OCI-LY1 (cell line): ENCODE measurements around the gene BCCIP.

ENCODE experiments used
- H2AFZ ChIP-seq: fragments of 200-600 bp; sonication (generic), shearing (Covaris generic); 2 replicates; pipeline ENCODE4 v1.6.0; 2014; ENCODE audit warnings: antibody characterized with exemption, mild to moderate bottlenecking, low read length
- H3F3A ChIP-seq: fragments of 200-600 bp; sonication (generic), shearing (Covaris generic); 2 replicates; pipeline ENCODE4 v1.6.0; 2014; ENCODE audit warnings: mild to moderate bottlenecking, antibody characterized with exemption, low read length, moderate library complexity; ENCODE audit not compliant: insufficient read depth
- H3K27ac ChIP-seq: fragments of 200-600 bp; sonication (generic); 2 replicates; pipeline ENCODE4 v1.5.1; 2014; ENCODE audit warnings: low read length, mixed run types, mild to moderate bottlenecking, low read depth; ENCODE audit not compliant: poor library complexity, severe bottlenecking
- H3K27me3 ChIP-seq: fragments of 200-600 bp; sonication (generic); 2 replicates; pipeline ENCODE4 v1.6.0; 2014; ENCODE audit warnings: antibody characterized with exemption, mild to moderate bottlenecking, low read length, moderate library complexity; ENCODE audit not compliant: insufficient read depth
- H3K36me3 ChIP-seq: fragments of 200-600 bp; sonication (generic); 2 replicates; pipeline ENCODE4 v1.6.1; 2014; ENCODE audit warnings: mild to moderate bottlenecking, antibody characterized with exemption, low read length, moderate library complexity, mixed read lengths; ENCODE audit not compliant: insufficient read depth
- H3K4me1 ChIP-seq: fragments of 200-600 bp; sonication (generic); 2 replicates; pipeline ENCODE4 v1.5.1; 2014; ENCODE audit warnings: mild to moderate bottlenecking, low read length, moderate library complexity; ENCODE audit not compliant: insufficient read depth, severe bottlenecking
- H3K4me2 ChIP-seq: fragments of 200-600 bp; sonication (generic), shearing (Covaris generic); 2 replicates; pipeline ENCODE4 v1.6.1; 2014; ENCODE audit warnings: low read length
- H3K4me3 ChIP-seq: fragments of 200-600 bp; sonication (generic); 2 replicates; pipeline ENCODE4 v1.5.1; 2014; ENCODE audit warnings: low read length, low read depth, mild to moderate bottlenecking, mixed read lengths; ENCODE audit not compliant: poor library complexity, severe bottlenecking
- H3K79me2 ChIP-seq: fragments of 200-600 bp; shearing (Covaris generic); 2 replicates; pipeline ENCODE4 v1.6.1; 2016; ENCODE audit warnings: mixed run types, low read length, mixed read lengths; ENCODE audit not compliant: insufficient read depth
- H3K9ac ChIP-seq: fragments of 200-600 bp; sonication (generic), shearing (Covaris generic); 2 replicates; pipeline ENCODE4 v1.6.1; 2014; ENCODE audit warnings: mild to moderate bottlenecking, low read length, mixed read lengths
- H3K9me2 ChIP-seq: fragments of 200-600 bp; sonication (generic), shearing (Covaris generic); 2 replicates; pipeline ENCODE4 v1.6.1; 2014; ENCODE audit warnings: low read depth, mild to moderate bottlenecking, low read length, mixed read lengths
- H3K9me3 ChIP-seq: fragments of 200-600 bp; shearing (Covaris generic); 2 replicates; pipeline ENCODE4 v1.6.1; 2014; ENCODE audit warnings: low read length, mixed read lengths
- H4K20me1 ChIP-seq: fragments of 200-600 bp; sonication (generic), shearing (Covaris generic); 2 replicates; pipeline ENCODE4 v1.6.0; 2016; ENCODE audit warnings: mild to moderate bottlenecking, low read length; ENCODE audit not compliant: insufficient read depth
- CTCF ChIP-seq: fragments of 200-600 bp; sonication (generic), shearing (Covaris generic); IDR thresholded peaks from 2 replicates; pipeline ENCODE4 v1.5.1; 2017; ENCODE audit warnings: mild to moderate bottlenecking, antibody characterized with exemption, low read length, moderate library complexity, mixed read lengths
- EZH2 ChIP-seq: fragments of 200-600 bp; sonication (generic), shearing (Covaris generic); IDR thresholded peaks from 2 replicates; pipeline ENCODE4 v1.8.0; 2017; ENCODE audit warnings: borderline replicate concordance, mixed run types, mild to moderate bottlenecking, antibody characterized with exemption, low read length, moderate library complexity, mixed read lengths

BCCIP gene

GRCh38 chr10:125785791-125786190 lies 37.6 kb upstream of the BCCIP start:
- peaks cover 7% of the 10 kb centered on the region; the same call in 1 of the 2 replicates for H3K36me3 ChIP-seq
- H3F3A ChIP-seq, result no peaks in the 10 kb centered on the region
- no peaks in the 10 kb centered on the region for H4K20me1 ChIP-seq
- no peaks in the 10 kb centered on the region for H3K27me3 ChIP-seq
- H3K4me2 ChIP-seq, result no peak overlapping the region
- no peak overlapping the region for H3K4me3 ChIP-seq
- H2AFZ ChIP-seq, result no peak overlapping the region
- no peak overlapping the region for H3K27ac ChIP-seq
- H3K9me3 ChIP-seq, result no peaks in the 10 kb centered on the region
- H3K4me1 ChIP-seq, result no peaks in the 10 kb centered on the region
- H3K9ac ChIP-seq, result no peak overlapping the region
- no peaks in the 10 kb centered on the region for H3K9me2 ChIP-seq
- H3K79me2 ChIP-seq, result no peaks in the 10 kb centered on the region
- TF ChIP-seq EZH2 (no peak), CTCF (no peak)

- H3F3A ChIP-seq, result no peaks in the 10 kb centered on the region
Observed at GRCh38 chr10:125788156-125789034, 35.0 kb upstream of the BCCIP start.

More at GRCh38 chr10:125788156-125789034, 35.0 kb upstream of the BCCIP start:
- TF ChIP-seq CTCF, result no peak
- no peak for TF ChIP-seq EZH2
- Histone ChIP-seq H3K4me2 (no peak overlapping the region), H3K4me3 (no peak overlapping the region), H3K9ac (no peak overlapping the region), H4K20me1 (no peaks in the 10 kb centered on the region), H2AFZ (no peak overlapping the region), H3K9me2 (no peaks in the 10 kb centered on the region), H3K79me2 (no peaks in the 10 kb centered on the region), H3K9me3 (no peaks in the 10 kb centered on the region), H3K36me3 (peaks cover 20% of the 10 kb centered on the region; the same call in 1 of the 2 replicates), H3K27ac (no peak overlapping the region), H3K27me3 (no peaks in the 10 kb centered on the region), H3K4me1 (no peaks in the 10 kb centered on the region)
